ENCODE results near the gene MUC20.
"Not testable (repeated sequence)": the region's sequence is repeated elsewhere in the genome, so short reads cannot be mapped to it uniquely, and the experiment has no call there.

The MUC20 gene

DNA sequence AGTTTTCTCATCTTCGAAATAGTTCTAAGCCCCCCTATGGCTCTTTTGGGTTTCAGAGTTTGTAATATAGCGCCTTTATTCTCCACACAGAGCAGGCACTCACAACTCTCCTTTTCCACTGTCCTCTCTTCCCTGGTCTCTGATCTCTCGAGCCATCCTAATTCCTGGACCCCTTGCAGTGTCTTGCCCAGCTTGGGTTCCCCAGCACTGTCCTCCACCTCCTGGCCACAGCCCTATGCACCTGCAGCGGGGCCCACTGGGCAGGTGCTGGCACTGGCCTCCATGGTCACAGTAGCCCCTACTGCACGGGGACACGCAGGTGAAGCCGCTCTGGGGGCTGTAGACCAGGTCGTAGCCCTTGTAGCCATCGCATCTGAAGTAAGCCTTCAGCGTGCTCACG, 27.9 kb downstream of the MUC20 start:
- Mint-ChIP-seq H3K4me1 (ENCODE audit: low read depth) (peaks cover 12% of the 10 kb centered on the region), H3K36me3 (ENCODE audit: low read depth) (no peaks in the 10 kb centered on the region), H3K9me3 (no peaks in the 10 kb centered on the region), H3K27ac (peak overlapping the region; percentile 34), H3K27me3 (ENCODE audit: low read depth) (no peaks in the 10 kb centered on the region), H3K4me3 (peak overlapping the region; percentile 13)
- DNase-seq (ENCODE audit: low spot score), result no peak

GRCh38 chr3:195749101-195749500, 28.3 kb downstream of the MUC20 start:
- not testable (repeated sequence) for DNase-seq (ENCODE audit: low spot score); H3K9me3 Mint-ChIP-seq; H3K36me3 Mint-ChIP-seq (ENCODE audit: low read depth); H3K27me3 Mint-ChIP-seq (ENCODE audit: low read depth)
- H3K4me3 Mint-ChIP-seq, result peak overlapping the region; percentile 13
- peak overlapping the region; percentile 34 for H3K27ac Mint-ChIP-seq
- H3K4me1 Mint-ChIP-seq (ENCODE audit: low read depth), result peaks cover 12% of the 10 kb centered on the region

DNA sequence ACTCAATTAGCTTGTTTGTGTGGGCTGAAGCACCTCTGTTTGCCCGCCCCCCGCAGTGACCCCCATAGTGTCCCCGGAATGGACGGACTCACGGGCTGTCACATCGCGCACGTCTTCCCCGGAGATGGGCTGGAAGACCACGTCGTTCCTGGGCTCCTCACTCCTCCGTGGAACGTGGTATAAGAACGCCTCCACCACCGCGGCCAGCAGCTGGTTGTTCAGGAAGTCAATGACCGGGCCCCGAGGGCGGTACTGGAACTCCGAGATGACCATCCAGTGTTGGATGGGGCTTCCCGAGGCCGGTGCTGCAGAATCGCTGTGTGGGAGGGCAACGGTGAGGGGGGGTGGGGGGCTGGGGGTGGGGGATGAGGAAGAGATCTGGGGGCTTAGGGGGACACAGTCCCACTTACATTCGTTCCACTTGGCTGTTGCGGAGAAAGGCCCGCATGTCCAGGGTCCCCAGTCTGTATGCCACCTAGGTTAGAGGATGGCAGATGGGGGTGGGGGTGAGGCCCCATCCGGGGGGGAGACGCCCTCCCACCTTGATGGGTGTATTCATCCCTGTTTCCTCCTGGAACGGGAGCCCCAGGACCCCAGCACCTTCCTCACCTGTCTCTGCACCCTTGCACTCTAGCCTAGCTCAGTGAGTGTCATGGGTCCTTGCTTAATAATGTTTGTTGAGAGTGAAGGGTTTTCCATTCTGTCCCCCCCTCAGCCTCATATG, 30.2 kb downstream of the MUC20 start:
- no peaks in the 10 kb centered on the region for H3K9me3 Mint-ChIP-seq
- DNase-seq (ENCODE audit: low spot score), result no peak
- peaks cover 16% of the 10 kb centered on the region for H3K4me1 Mint-ChIP-seq (ENCODE audit: low read depth)
- H3K27me3 Mint-ChIP-seq (ENCODE audit: low read depth), result peaks cover 3% of the 10 kb centered on the region
- H3K36me3 Mint-ChIP-seq (ENCODE audit: low read depth), result no peaks in the 10 kb centered on the region
- H3K27ac Mint-ChIP-seq, result no peak overlapping the region
- no peak overlapping the region for H3K4me3 Mint-ChIP-seq

GRCh38 chr3:195751560-195751959, 30.8 kb downstream of the MUC20 start:
- Mint-ChIP-seq H3K4me3 (no peak overlapping the region), H3K9me3 (no peaks in the 10 kb centered on the region), H3K4me1 (ENCODE audit: low read depth) (peaks cover 18% of the 10 kb centered on the region), H3K36me3 (ENCODE audit: low read depth) (no peaks in the 10 kb centered on the region), H3K27ac (no peak overlapping the region), H3K27me3 (ENCODE audit: low read depth) (peaks cover 3% of the 10 kb centered on the region)
- DNase-seq (ENCODE audit: low spot score), result no peak

GRCh38 chr3:195752066-195752465, 31.3 kb downstream of the MUC20 start:
- H3K27me3 Mint-ChIP-seq (ENCODE audit: low read depth), result peaks cover 3% of the 10 kb centered on the region
- H3K27ac Mint-ChIP-seq, result no peak overlapping the region
- no peaks in the 10 kb centered on the region for H3K36me3 Mint-ChIP-seq (ENCODE audit: low read depth)
- peaks cover 23% of the 10 kb centered on the region for H3K4me1 Mint-ChIP-seq (ENCODE audit: low read depth)
- DNase-seq (ENCODE audit: low spot score), result no peak
- no peaks in the 10 kb centered on the region for H3K9me3 Mint-ChIP-seq
- no peak overlapping the region for H3K4me3 Mint-ChIP-seq

DNA sequence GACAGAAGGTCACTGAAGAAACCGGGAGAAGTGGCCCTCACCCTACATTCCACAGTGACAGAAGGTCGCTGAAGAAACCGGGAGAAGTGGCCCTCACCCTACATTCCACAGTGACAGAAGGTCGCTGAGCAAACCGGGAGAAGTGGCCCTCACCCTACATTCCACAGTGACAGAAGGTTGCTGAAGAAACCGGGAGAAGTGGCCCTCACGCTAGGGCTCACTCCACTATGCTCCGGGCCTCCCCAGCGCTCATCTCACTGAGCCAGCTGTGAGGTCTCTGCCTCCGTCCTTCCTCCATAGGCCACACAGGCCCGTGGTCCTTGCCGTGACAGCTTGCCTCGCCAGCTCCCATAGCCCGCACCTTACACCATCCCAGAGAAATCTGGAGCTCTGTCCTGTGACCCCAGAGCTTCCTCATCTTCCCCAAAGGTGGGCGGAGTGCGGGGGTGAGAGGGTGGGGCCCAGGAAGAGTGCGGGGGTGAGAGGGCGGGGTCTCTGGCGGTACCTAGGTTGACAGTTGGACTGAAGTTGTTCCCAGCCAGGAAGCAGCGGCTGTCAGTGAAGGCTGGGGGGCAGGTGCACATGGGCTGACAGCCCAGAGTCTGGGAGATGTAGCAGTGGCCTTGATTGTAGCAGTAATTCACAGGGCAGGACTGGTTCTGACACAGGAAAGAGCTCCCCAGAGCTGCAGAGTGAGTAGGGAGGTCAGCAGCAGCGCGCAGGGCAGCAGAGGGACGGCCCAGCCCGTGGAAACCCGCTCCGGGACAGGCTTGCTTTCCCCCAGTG, 32.0 kb downstream of the MUC20 start:
- DNase-seq (ENCODE audit: low spot score), result no peak
- H3K4me1 Mint-ChIP-seq (ENCODE audit: low read depth), result peaks cover 23% of the 10 kb centered on the region
- no peak overlapping the region for H3K4me3 Mint-ChIP-seq
- H3K9me3 Mint-ChIP-seq, result no peaks in the 10 kb centered on the region
- H3K27me3 Mint-ChIP-seq (ENCODE audit: low read depth), result peaks cover 3% of the 10 kb centered on the region
- no peak overlapping the region for H3K27ac Mint-ChIP-seq
- no peaks in the 10 kb centered on the region for H3K36me3 Mint-ChIP-seq (ENCODE audit: low read depth)

DNA sequence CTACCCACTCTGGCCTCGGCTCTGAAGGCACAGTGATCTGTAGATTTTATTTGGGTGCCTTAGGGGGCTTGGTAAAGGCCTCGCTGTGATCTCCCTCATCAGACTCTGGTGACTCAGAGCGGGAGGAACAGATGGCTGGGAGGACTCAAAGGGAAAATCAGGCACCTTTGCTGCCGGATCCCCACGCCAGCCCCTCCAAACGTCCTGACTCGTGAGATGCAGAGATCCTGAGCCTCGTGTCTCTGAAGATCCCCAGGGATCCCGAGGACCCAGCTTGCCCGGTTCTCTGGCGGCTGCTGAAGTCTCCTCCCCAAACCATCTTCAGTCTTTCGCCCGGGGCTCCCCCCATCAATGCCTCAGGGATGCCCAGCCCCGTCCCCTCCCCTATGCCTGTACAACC, 32.8 kb downstream of the MUC20 start:
- Mint-ChIP-seq H3K27me3 (ENCODE audit: low read depth) (peaks cover 10% of the 10 kb centered on the region), H3K27ac (no peak overlapping the region), H3K4me3 (no peak overlapping the region), H3K36me3 (ENCODE audit: low read depth) (no peaks in the 10 kb centered on the region), H3K9me3 (no peaks in the 10 kb centered on the region), H3K4me1 (ENCODE audit: low read depth) (peaks cover 22% of the 10 kb centered on the region)
- DNase-seq (ENCODE audit: low spot score), result no peak

- Mint-ChIP-seq H3K27me3 (ENCODE audit: low read depth) (peaks cover 13% of the 10 kb centered on the region), H3K9me3 (no peaks in the 10 kb centered on the region), H3K4me3 (no peak overlapping the region), H3K4me1 (ENCODE audit: low read depth) (peaks cover 16% of the 10 kb centered on the region), H3K27ac (no peak overlapping the region), H3K36me3 (ENCODE audit: low read depth) (no peaks in the 10 kb centered on the region)
- no peak for DNase-seq (ENCODE audit: low spot score)
These were observed 33.4 kb downstream of the MUC20 start for GRCh38 chr3:195754141-195754540.

DNA sequence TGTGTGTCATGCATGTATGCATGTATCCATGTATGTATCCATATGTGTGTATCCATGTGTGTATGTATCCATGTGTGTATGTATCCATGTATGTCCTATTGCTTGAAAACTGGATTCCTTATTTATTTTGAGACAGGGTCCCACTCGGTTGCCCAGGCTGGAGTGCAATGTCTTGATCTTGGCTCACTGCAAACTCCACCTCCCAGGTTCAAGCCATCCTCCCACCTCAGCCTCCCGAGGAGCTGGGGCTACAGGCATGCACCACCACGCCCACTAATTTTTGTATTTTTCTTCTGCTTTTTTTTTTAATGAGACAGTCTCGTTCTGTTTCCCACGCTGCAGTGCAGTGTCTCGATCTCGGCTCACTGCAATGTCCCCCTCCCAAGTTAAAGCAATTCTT, 34.1 kb downstream of the MUC20 start:
- H3K4me3 Mint-ChIP-seq, result no peak overlapping the region
- H3K27ac Mint-ChIP-seq, result no peak overlapping the region
- H3K4me1 Mint-ChIP-seq (ENCODE audit: low read depth), result peaks cover 16% of the 10 kb centered on the region
- no peak for DNase-seq (ENCODE audit: low spot score)
- no peaks in the 10 kb centered on the region for H3K36me3 Mint-ChIP-seq (ENCODE audit: low read depth)
- H3K9me3 Mint-ChIP-seq, result no peaks in the 10 kb centered on the region
- peaks cover 21% of the 10 kb centered on the region for H3K27me3 Mint-ChIP-seq (ENCODE audit: low read depth)

- Mint-ChIP-seq H3K27ac (no peak overlapping the region), H3K36me3 (ENCODE audit: low read depth) (no peaks in the 10 kb centered on the region), H3K9me3 (no peaks in the 10 kb centered on the region), H3K27me3 (ENCODE audit: low read depth) (peaks cover 25% of the 10 kb centered on the region), H3K4me1 (ENCODE audit: low read depth) (peaks cover 16% of the 10 kb centered on the region), H3K4me3 (no peak overlapping the region)
- DNase-seq (ENCODE audit: low spot score), result no peak
These were observed 34.6 kb downstream of the MUC20 start for GRCh38 chr3:195755391-195755790.

DNA sequence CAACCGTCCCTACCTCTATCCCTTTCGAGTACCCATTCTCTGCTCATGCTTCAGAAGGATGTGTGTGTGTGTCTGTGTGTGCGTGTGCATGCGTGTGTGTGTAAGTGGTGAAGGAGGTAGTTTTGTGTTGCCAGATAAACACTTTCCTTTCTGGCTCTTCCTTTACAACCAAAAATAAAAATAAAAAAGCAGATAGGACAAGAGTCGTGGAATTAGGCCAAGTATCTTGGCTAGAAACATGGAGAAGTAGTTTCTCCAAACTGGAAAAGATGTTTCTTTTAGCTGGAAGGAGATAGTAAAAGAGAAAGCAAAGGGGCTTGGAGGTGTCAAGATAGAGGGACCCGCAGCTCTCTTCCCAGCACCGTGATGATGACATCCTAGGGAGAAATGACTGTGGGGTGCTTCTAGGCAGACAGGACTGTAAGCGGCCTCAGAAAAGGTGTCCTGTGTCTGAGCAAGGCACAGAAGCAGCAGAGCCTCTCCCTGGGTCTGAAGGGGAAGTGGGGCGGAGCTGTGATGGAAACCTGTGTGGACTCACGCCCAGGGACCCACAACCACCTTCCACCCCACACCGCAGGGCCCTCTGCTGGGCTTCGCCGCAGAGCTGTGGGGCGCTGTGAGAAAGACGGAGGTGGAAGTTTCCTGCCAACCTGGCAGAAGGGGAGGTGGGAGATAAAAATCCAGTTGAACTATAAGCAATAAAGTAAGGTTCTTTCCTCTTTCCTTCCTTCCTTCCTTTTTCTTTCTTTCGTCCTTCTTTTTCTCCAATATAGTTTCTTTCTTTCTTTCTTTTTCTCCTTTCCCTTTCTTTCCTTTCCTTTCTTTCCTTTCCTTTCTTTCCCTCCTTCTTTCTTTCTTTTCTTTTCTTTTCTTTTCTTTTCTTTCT, 35.3 kb downstream of the MUC20 start:
- Mint-ChIP-seq H3K27ac (peak overlapping the region; percentile 45), H3K36me3 (ENCODE audit: low read depth) (no peaks in the 10 kb centered on the region), H3K4me1 (ENCODE audit: low read depth) (peaks cover 16% of the 10 kb centered on the region), H3K27me3 (ENCODE audit: low read depth) (peaks cover 31% of the 10 kb centered on the region), H3K9me3 (no peaks in the 10 kb centered on the region), H3K4me3 (peak overlapping the region; percentile 14)
- peak; percentile 39 for DNase-seq (ENCODE audit: low spot score)

GRCh38 chr3:195757438-195757770, 36.6 kb downstream of the MUC20 start:
- peaks cover 33% of the 10 kb centered on the region for H3K27me3 Mint-ChIP-seq (ENCODE audit: low read depth)
- H3K27ac Mint-ChIP-seq, result no peak overlapping the region
- peaks cover 16% of the 10 kb centered on the region for H3K4me1 Mint-ChIP-seq (ENCODE audit: low read depth)
- H3K9me3 Mint-ChIP-seq, result no peaks in the 10 kb centered on the region
- no peak for DNase-seq (ENCODE audit: low spot score)
- H3K36me3 Mint-ChIP-seq (ENCODE audit: low read depth), result no peaks in the 10 kb centered on the region
- no peak overlapping the region for H3K4me3 Mint-ChIP-seq

GRCh38 chr3:195757827-195758226, 37.0 kb downstream of the MUC20 start:
- Mint-ChIP-seq H3K27ac (no peak overlapping the region), H3K4me1 (ENCODE audit: low read depth) (peaks cover 16% of the 10 kb centered on the region), H3K27me3 (ENCODE audit: low read depth) (peaks cover 33% of the 10 kb centered on the region), H3K36me3 (ENCODE audit: low read depth) (no peaks in the 10 kb centered on the region), H3K9me3 (no peaks in the 10 kb centered on the region), H3K4me3 (no peak overlapping the region)
- no peak for DNase-seq (ENCODE audit: low spot score)
